Prostate gland (tissue), 2 donors: ENCODE measurements around the gene POU2F1. TPM values are rescaled to one million over a fixed set of nuclear protein-coding genes. Genes with fewer than 3 reads are reported as not detected.

Experiments used
- DNase-seq: peaks from one replicate; pipeline ENCODE4 v3.0.0-alpha.2; 2019; ENCODE audit warnings: low spot score
- H3K27ac ChIP-seq, 2 donors: fragments of 200-600 bp; sonication (generic); 2 replicates each; pipeline ENCODE4 v1.5.1; 2017 to 2019
- H3K27me3 ChIP-seq: fragments of 200-600 bp; sonication (generic); replicated peaks from 2 replicates; pipeline ENCODE4 v1.5.1; 2019; ENCODE audit not compliant: insufficient read depth
- H3K36me3 ChIP-seq, 2 donors: fragments of 200-600 bp; sonication (generic); 1 replicate in 1 of 2; 2 replicates in 1 of 2; pipeline versions ENCODE4 v1.5.1 to v1.8.1; 2017 to 2019
- H3K4me1 ChIP-seq: fragments of 200-600 bp; sonication (generic); replicated peaks from 2 replicates; pipeline ENCODE4 v1.5.1; 2019
- H3K4me3 ChIP-seq, 2 donors: fragments of 200-600 bp; sonication (generic); 2 replicates each; pipeline ENCODE4 v1.5.1; 2017 to 2019
- H3K9me3 ChIP-seq: fragments of 200-600 bp; sonication (generic); 2 replicates; pipeline ENCODE4 v1.5.1; 2017
- POLR2A ChIP-seq: fragments of 450-650 bp; IDR thresholded peaks from one replicate; pipeline ENCODE4 v1.6.1; 2016; ENCODE audit warnings: antibody characterized with exemption, mild to moderate bottlenecking
- POLR2AphosphoS5 ChIP-seq: sonication (generic); formaldehyde crosslinking; IDR thresholded peaks from one replicate; pipeline ENCODE4 v1.6.1; 2017; ENCODE audit warnings: antibody characterized with exemption
- WGBS: methylation state at CpG from one replicate; pipeline ENCODE4 v1.1.5; 2018; 5-methylcytosine and 5-hydroxymethylcytosine counted together
- intact Hi-C: fragments of 100-400 bp; cut with DNase I; formaldehyde crosslinking; loops from one replicate; pipeline ENCODE4 v1.14.2; 2022
- total RNA-seq, 2 donors: library from RNA; depleted of rRNA; stranded (reverse); fragments of >200 nt; gene quantifications; one replicate each; pipeline ENCODE4 v1.1.0, GENCODE V29; 2016
- TF ChIP-seq, protein P1 (sequence below), 4 experiments: fragments of 200-600 bp in 2 of 4; fragments of 450-650 bp in 2 of 4; sonication (generic) in 2 of 4; IDR thresholded peaks; 1 replicate in 3 of 4; 2 replicates in 1 of 4; pipeline ENCODE4 v1.5.1; 2016 to 2019; ENCODE audit warnings: antibody characterized with exemption in 4 of 4, mild to moderate bottlenecking in 2 of 4, moderate library complexity in 2 of 4

Gene POU2F1
- total RNA-seq, 2 donors from 2014 or later = 10.9 to 26.6 TPM

DNA sequence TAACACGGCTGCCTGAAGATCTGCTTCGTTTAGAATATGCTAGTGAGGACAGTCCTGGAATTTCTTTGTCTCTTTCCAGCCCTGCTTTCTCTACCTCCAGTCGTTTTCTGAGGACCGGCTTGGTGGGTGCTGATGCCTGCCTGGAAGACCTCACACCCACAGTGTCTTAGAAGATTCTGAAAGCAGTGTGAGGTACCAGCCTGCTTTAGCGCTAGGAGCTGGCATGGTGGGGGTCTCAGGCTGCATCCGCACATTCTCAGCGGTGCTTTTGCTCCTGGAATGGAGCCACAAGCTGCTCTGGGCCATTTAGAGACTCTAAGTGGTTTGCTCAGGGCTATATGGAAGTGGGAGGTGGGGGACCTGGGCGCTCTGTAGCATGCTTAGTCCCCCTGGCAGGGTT, 236.2 kb downstream of the POU2F1 start:
- H3K9me3 ChIP-seq = no peaks in the 10 kb centered on the region
- no peaks in the 10 kb centered on the region for H3K4me1 ChIP-seq
- H3K27me3 ChIP-seq = no peaks in the 10 kb centered on the region
- TF ChIP-seq POLR2A (no peak), POLR2AphosphoS5 (no peak)
- TF ChIP-seq, protein P1, sequence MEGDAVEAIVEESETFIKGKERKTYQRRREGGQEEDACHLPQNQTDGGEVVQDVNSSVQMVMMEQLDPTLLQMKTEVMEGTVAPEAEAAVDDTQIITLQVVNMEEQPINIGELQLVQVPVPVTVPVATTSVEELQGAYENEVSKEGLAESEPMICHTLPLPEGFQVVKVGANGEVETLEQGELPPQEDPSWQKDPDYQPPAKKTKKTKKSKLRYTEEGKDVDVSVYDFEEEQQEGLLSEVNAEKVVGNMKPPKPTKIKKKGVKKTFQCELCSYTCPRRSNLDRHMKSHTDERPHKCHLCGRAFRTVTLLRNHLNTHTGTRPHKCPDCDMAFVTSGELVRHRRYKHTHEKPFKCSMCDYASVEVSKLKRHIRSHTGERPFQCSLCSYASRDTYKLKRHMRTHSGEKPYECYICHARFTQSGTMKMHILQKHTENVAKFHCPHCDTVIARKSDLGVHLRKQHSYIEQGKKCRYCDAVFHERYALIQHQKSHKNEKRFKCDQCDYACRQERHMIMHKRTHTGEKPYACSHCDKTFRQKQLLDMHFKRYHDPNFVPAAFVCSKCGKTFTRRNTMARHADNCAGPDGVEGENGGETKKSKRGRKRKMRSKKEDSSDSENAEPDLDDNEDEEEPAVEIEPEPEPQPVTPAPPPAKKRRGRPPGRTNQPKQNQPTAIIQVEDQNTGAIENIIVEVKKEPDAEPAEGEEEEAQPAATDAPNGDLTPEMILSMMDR (IDR thresholded peaks at IDR 0.05) = no peak
- no peak overlapping the region for H3K27ac ChIP-seq
- no peak overlapping the region for H3K4me3 ChIP-seq
- no peak for DNase-seq
- intact Hi-C loops = no loop called here
- WGBS = 84% methylated on average over 8 of the region's 8 CpGs
- no peaks in the 10 kb centered on the region for H3K36me3 ChIP-seq

DNA sequence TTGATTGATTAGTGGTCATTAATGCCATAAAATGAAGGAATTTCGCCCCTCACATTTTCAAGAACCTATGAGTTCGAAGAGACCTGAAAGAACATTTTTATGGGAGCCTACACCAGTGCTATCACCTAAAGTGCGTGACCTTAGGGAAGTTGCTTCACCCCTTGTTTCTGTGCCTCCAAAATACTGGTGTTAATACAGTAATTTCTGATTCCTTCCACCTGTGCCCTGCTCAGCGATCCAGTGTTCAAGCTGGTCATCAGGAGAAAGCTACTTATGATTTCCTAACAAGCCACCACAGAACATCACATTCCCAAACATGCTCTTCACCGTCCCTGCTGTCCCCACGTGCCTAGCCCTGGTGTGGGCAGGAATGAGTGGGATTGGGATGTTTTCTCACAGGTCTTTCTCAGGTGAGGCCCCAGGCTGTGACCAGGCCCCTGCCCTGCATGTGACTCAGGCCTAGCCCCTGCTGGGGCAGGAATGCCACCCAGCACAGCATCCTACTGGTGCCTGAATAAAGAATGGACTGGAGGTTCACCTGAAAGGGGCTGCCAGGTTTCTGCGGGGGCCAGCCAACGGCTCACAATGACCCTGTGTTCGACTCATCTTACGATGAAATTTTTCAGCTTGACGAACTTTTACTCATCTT, 237.4 kb downstream of the POU2F1 start:
- intact Hi-C loops = no loop called here
- Histone ChIP-seq H3K4me3 (no peak overlapping the region), H3K9me3 (no peaks in the 10 kb centered on the region), H3K27me3 (no peaks in the 10 kb centered on the region), H3K27ac (no peak overlapping the region), H3K4me1 (no peaks in the 10 kb centered on the region), H3K36me3 (no peaks in the 10 kb centered on the region)
- DNase-seq = no peak
- TF ChIP-seq, protein P1 (IDR thresholded peaks at IDR 0.05) = no peak
- TF ChIP-seq POLR2A = no peak
- no peak for TF ChIP-seq POLR2AphosphoS5
- WGBS = 83% methylated on average over 11 of the region's 11 CpGs

- no peak for DNase-seq
- intact Hi-C loops = no loop called here
These were observed 240.2 kb downstream of the POU2F1 start for GRCh38 chr1:167460836-167461235.

DNA sequence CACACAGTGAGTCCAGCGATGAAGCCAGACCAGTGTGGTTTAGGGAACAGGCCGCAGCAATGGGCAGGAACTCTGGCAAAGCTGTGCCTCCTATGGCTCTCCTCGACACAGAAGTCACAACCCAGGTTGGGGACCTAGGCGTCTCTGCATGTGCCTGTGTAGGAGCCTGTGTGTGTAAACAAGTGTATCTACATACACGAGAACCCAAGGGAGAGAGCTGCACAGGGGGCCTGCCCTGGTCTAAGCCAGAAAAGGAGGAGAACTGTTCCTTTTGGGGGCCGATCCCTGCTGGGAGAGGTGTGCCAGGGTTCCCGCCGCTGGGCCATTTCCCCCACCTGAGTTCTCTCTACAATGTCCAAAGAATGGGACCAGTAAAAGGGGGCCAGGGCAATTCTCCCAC, 241.7 kb downstream of the POU2F1 start:
- intact Hi-C loops = no loop called here
- TF ChIP-seq POLR2AphosphoS5 (no peak), POLR2A (no peak)
- TF ChIP-seq, protein P1 (IDR thresholded peaks at IDR 0.05) = no peak
- Histone ChIP-seq H3K27me3 (no peaks in the 10 kb centered on the region), H3K27ac (no peak overlapping the region), H3K4me3 (no peak overlapping the region), H3K36me3 (no peaks in the 10 kb centered on the region), H3K4me1 (no peaks in the 10 kb centered on the region), H3K9me3 (no peaks in the 10 kb centered on the region)
- DNase-seq = no peak
- WGBS = 90% methylated on average over 8 of the region's 8 CpGs

More at GRCh38 chr1:167460836-167461235, 240.2 kb downstream of the POU2F1 start:
- TF ChIP-seq POLR2A (no peak), POLR2AphosphoS5 (no peak)
- TF ChIP-seq, protein P1 (IDR thresholded peaks at IDR 0.05) = no peak
- Histone ChIP-seq H3K27me3 (no peaks in the 10 kb centered on the region), H3K4me3 (no peak overlapping the region), H3K9me3 (no peaks in the 10 kb centered on the region), H3K4me1 (no peaks in the 10 kb centered on the region), H3K27ac (no peak overlapping the region), H3K36me3 (no peaks in the 10 kb centered on the region)
- 91% methylated on average over 14 of the region's 14 CpGs for WGBS

DNA sequence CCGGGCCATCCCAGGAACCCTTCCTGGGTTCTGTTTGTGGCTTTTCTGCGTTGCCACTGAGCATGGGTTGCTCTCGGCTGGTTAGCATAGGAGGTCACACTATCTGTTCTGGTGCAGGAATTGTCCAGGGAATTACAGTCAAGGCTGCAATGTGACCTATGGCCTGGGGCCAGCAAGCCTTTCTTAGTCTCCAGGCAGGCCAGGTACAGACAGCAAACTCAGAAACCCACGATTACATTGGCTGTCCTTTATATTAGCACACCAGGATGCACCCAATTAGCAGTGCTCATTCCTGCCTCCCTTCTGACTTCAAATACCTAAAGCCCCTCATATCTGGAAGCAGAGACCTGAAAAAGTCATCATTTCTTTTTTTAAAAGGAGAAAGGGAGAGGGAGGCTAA, 242.4 kb downstream of the POU2F1 start:
- no peak overlapping the region for H3K27ac ChIP-seq
- H3K9me3 ChIP-seq = no peaks in the 10 kb centered on the region
- no peaks in the 10 kb centered on the region for H3K36me3 ChIP-seq
- no peak for DNase-seq
- H3K4me3 ChIP-seq = no peak overlapping the region
- no peaks in the 10 kb centered on the region for H3K27me3 ChIP-seq
- TF ChIP-seq, protein P1 (IDR thresholded peaks at IDR 0.05) = no peak
- TF ChIP-seq POLR2A (no peak), POLR2AphosphoS5 (no peak)
- no peaks in the 10 kb centered on the region for H3K4me1 ChIP-seq
- 80% methylated on average over 4 of the region's 4 CpGs for WGBS
- intact Hi-C loops = no loop called here
